ENCODE data around the gene SCN10A.

The SCN10A gene

DNA sequence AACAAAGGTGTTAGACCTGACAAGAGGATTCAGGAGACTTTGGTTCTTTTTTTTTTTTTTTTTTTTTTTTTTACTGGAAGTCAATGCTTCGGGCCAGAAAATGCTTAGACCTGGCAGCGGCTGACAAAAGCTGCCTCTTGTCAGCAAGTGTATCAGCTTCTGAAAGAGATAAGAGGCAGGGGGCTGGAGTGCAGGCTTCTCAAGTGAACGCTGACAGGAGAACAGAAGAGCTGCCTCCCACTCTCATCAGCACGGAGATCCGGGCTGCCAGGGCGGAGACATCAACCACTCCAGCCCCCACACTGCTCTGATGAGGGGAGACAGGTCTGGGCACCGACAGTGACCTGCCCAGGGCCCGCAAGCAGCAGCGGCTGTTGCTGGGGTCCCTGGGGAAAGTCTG, 157.2 kb downstream of the SCN10A start:
- Histone ChIP-seq H3K9me3 (ENCODE audit: severe bottlenecking) (peaks cover 2% of the 10 kb centered on the region), H3K4me3 (ENCODE audit: severe bottlenecking) (no peak overlapping the region), H3K27me3 (ENCODE audit: insufficient read depth, poor library complexity, severe bottlenecking) (peaks cover 3% of the 10 kb centered on the region), H3K36me3 (ENCODE audit: low read depth) (no peaks in the 10 kb centered on the region), H3K27ac (ENCODE audit: poor library complexity, severe bottlenecking) (no peak overlapping the region), H3K4me1 (ENCODE audit: insufficient read depth, poor library complexity, severe bottlenecking) (no peaks in the 10 kb centered on the region)
- TF ChIP-seq, protein P1, sequence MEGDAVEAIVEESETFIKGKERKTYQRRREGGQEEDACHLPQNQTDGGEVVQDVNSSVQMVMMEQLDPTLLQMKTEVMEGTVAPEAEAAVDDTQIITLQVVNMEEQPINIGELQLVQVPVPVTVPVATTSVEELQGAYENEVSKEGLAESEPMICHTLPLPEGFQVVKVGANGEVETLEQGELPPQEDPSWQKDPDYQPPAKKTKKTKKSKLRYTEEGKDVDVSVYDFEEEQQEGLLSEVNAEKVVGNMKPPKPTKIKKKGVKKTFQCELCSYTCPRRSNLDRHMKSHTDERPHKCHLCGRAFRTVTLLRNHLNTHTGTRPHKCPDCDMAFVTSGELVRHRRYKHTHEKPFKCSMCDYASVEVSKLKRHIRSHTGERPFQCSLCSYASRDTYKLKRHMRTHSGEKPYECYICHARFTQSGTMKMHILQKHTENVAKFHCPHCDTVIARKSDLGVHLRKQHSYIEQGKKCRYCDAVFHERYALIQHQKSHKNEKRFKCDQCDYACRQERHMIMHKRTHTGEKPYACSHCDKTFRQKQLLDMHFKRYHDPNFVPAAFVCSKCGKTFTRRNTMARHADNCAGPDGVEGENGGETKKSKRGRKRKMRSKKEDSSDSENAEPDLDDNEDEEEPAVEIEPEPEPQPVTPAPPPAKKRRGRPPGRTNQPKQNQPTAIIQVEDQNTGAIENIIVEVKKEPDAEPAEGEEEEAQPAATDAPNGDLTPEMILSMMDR (IDR thresholded peaks at IDR 0.05; ENCODE audit: poor library complexity, severe bottlenecking) = no peak
- DNase-seq (ENCODE audit: low spot score) (no peak), ATAC-seq (ENCODE audit: low read depth) (no peak)

DNA sequence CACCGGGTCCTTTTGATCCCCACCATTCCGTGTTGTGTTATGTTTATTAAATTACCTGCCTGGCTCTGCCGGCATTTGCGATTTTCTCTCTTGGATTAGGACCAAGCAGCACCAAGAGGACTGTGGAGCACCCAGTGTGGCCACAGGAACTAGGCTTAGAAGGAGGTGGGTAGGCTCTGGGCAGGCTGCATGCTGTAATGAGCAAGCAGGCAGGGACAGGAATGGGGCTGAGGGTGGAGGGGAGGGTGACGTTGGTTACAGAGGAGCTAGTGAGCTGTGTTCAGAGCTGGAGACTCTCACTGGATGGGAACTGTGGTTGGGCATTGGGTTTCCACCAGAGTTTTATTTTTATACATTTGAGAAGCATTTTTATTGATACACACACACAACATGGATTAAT, 158.6 kb downstream of the SCN10A start:
- no peak for DNase-seq (ENCODE audit: low spot score)
- TF ChIP-seq, protein P1 (IDR thresholded peaks at IDR 0.05; ENCODE audit: poor library complexity, severe bottlenecking) = no peak
- no peaks in the 10 kb centered on the region for H3K4me1 ChIP-seq (ENCODE audit: insufficient read depth, poor library complexity, severe bottlenecking)
- H3K27ac ChIP-seq (ENCODE audit: poor library complexity, severe bottlenecking) = no peak overlapping the region
- no peak overlapping the region for H3K4me3 ChIP-seq (ENCODE audit: severe bottlenecking)
- peaks cover 5% of the 10 kb centered on the region for H3K9me3 ChIP-seq (ENCODE audit: severe bottlenecking)
- H3K27me3 ChIP-seq (ENCODE audit: insufficient read depth, poor library complexity, severe bottlenecking) = peaks cover 3% of the 10 kb centered on the region
- H3K36me3 ChIP-seq (ENCODE audit: low read depth) = no peaks in the 10 kb centered on the region
- no peak for ATAC-seq (ENCODE audit: low read depth)

DNA sequence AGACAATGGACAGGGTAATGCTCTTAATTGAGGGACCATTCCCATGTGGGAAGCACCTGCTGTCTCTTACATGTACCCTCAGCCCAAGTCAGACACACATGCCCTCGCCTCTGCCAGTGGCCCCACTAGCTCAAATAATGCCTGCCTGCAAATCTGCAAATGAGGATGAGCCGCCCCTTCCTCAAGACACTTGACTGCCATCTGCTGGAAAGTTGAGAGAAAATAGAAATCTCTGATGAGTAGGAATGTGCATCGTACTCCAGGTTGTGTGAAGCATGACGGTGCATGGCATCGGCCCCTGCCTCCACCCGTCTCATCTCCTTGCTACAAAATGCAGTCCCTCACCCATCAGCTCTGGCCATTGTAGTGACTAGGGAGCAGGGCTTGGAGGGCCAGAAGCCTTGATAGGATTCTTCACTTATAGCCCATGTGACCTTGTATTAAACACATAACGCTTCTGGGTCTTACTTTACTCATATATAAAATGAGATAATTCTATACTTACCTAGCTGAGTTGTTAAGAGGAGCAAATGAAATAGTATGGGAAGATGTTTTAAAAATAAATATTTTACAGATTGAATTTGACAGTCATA, 160.2 kb downstream of the SCN10A start:
- Histone ChIP-seq H3K27ac (ENCODE audit: poor library complexity, severe bottlenecking) (no peak overlapping the region), H3K4me3 (ENCODE audit: severe bottlenecking) (no peak overlapping the region), H3K4me1 (ENCODE audit: insufficient read depth, poor library complexity, severe bottlenecking) (no peaks in the 10 kb centered on the region), H3K27me3 (ENCODE audit: insufficient read depth, poor library complexity, severe bottlenecking) (peaks cover 3% of the 10 kb centered on the region), H3K9me3 (ENCODE audit: severe bottlenecking) (peaks cover 2% of the 10 kb centered on the region), H3K36me3 (ENCODE audit: low read depth) (no peaks in the 10 kb centered on the region)
- ATAC-seq (ENCODE audit: low read depth) (peak; percentile 65), DNase-seq (ENCODE audit: low spot score) (no peak)
- TF ChIP-seq, protein P1 (IDR thresholded peaks at IDR 0.05; ENCODE audit: poor library complexity, severe bottlenecking) = peak; percentile 60

DNA sequence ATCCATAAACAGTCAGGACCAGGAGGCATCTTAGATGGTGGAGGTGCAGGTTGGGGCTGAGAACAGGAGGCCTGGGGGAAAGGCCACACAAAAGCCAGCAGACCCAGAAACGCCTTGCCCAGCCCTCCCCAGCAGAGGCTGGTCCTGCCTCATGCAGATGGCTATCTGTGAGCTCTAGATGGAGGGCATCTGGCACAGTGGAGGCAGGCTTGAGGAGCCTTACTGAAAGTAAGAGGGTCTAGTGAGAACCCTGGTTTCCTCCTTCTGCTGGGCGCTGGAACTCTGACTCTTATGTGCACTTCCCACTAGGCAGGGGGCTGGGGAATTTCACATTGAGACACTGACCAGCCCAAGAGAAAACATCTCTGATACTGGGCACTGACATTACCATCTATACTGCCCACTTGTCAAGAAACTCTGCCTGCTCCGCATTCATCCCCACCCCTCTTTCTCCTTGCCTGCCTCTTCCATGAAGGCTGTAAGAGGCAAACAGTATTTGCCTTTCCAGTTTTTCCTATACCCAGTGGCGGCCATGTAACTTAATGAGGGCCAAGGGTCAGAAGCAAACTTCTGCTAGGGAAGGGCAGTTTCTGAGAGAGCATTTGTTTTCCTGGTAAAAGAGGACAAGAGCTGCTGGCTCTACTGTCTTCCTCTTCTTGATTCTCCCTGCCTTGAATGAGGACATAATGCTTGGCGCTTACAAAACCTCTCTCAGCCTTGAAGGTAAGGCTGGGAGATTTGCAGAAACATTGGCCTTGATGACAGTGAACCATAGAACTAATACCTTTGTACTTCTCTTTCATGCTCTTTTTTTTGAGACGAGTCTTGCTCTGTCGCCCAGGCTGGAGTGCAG, 162.1 kb downstream of the SCN10A start:
- H3K27ac ChIP-seq (ENCODE audit: poor library complexity, severe bottlenecking) = no peak overlapping the region
- no peaks in the 10 kb centered on the region for H3K4me1 ChIP-seq (ENCODE audit: insufficient read depth, poor library complexity, severe bottlenecking)
- DNase-seq (ENCODE audit: low spot score) (no peak), ATAC-seq (ENCODE audit: low read depth) (no peak)
- peaks cover 2% of the 10 kb centered on the region for H3K9me3 ChIP-seq (ENCODE audit: severe bottlenecking)
- no peaks in the 10 kb centered on the region for H3K36me3 ChIP-seq (ENCODE audit: low read depth)
- peaks cover 17% of the 10 kb centered on the region for H3K27me3 ChIP-seq (ENCODE audit: insufficient read depth, poor library complexity, severe bottlenecking)
- no peak overlapping the region for H3K4me3 ChIP-seq (ENCODE audit: severe bottlenecking)
- TF ChIP-seq, protein P1 (IDR thresholded peaks at IDR 0.05; ENCODE audit: poor library complexity, severe bottlenecking) = no peak

DNA sequence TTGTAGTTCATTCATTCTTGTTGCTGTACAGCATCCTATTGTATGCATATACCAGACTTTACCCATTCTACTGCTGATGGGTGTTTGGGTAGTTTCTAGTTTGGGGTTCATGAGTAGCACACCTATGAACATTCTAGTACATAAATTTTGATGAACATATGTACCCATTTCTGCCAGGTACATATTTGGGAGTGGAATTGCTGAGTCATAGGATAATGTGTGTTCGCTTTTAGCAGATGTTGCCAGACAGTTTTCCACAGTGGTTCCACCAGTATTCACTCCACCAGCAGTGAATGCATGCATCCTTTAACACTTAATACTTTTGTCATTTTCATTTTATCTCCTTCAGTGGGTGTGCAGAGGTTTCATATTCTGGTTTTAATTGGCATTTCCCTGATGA, 163.1 kb downstream of the SCN10A start:
- DNase-seq (ENCODE audit: low spot score) = no peak

More for the DNA sequence above, 163.1 kb downstream of the SCN10A start:
- TF ChIP-seq, protein P1 (IDR thresholded peaks at IDR 0.05; ENCODE audit: poor library complexity, severe bottlenecking) = no peak
- ATAC-seq (ENCODE audit: low read depth) = no peak
- no peaks in the 10 kb centered on the region for H3K4me1 ChIP-seq (ENCODE audit: insufficient read depth, poor library complexity, severe bottlenecking)
- peaks cover 24% of the 10 kb centered on the region for H3K27me3 ChIP-seq (ENCODE audit: insufficient read depth, poor library complexity, severe bottlenecking)
- H3K36me3 ChIP-seq (ENCODE audit: low read depth) = no peaks in the 10 kb centered on the region
- no peak overlapping the region for H3K4me3 ChIP-seq (ENCODE audit: severe bottlenecking)
- no peak overlapping the region for H3K27ac ChIP-seq (ENCODE audit: poor library complexity, severe bottlenecking)
- H3K9me3 ChIP-seq (ENCODE audit: severe bottlenecking) = peaks cover 2% of the 10 kb centered on the region
